ENCODE results near the gene SPPL2B.

SPPL2B gene

DNA sequence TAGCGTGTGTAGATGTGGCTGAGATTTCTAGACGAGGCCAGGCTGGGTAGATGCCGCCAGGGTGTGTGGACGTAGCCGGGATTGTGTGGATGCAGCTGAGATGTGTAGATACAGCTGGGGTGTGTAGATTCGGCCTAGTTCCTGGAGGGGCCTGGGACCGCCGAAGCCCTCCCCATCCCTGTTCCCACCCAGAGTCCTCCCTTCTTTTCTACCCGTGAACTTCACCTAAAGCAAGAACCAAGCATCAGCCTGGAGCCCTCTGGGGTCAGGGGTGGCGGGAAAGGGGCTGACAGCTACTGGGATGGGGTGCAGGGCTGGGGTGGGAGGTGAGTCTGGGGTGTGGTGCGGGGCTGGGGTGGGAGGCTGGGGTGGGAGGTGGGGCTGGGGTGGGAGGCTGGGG lies 32.3 kb downstream of the SPPL2B start:
- H3K4me3 ChIP-seq (ENCODE audit: low read length), result no peak overlapping the region
- H3K9ac ChIP-seq (ENCODE audit: low read length), result no peak overlapping the region
- no peak overlapping the region for H3K27ac ChIP-seq (ENCODE audit: low read depth, low read length)
- H3K36me3 ChIP-seq (ENCODE audit: control insufficient read depth, insufficient read depth, low read length), result no peaks in the 10 kb centered on the region
- peaks cover 11% of the 10 kb centered on the region for H3K27me3 ChIP-seq (ENCODE audit: control insufficient read depth, insufficient read depth, low read length)
- H3K4me1 ChIP-seq (ENCODE audit: control insufficient read depth, insufficient read depth, low read length), result no peaks in the 10 kb centered on the region

DNA sequence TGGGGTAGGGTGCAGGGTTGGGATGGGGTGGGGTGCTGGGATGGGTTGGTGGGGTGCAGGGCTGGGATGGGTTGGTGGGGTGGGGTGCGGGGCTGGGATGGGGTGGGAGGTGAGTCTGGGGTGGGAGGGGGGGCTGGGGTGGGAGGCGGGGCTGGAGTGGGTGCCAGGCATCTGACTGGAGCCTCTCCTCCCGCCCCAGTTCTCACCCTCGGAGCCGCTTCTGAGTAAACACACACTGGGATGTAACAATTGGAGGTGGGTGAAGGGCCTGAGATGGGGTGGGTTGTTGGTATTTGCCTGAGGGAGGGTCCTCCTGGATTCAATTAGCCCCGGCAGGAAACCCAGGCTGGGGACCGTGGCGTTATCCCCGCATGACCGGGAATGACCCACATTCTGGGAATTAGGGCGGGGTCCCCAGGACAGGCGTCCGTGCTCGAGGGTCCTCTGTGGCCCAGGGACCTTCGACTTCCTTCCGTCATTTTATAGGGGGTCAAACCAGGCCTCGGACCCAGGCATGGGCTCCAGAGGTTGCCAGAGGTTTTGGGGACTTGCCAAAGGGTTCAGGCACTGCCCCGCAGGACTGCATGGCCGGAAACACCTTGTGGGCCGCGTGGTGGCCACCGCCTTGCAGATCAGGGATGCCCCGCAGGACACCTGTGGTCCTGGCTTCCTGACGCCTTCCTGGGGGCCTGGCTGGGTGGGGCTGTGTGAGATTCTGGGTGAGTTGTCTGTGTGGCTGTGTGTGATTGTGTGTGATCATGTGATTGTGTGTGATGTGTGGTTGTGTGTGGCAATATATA lies 33.0 kb downstream of the SPPL2B start:
- Histone ChIP-seq H3K27me3 (ENCODE audit: control insufficient read depth, insufficient read depth, low read length) (peaks cover 11% of the 10 kb centered on the region), H3K9ac (ENCODE audit: low read length) (no peak overlapping the region), H3K4me1 (ENCODE audit: control insufficient read depth, insufficient read depth, low read length) (no peaks in the 10 kb centered on the region), H3K4me3 (ENCODE audit: low read length) (no peak overlapping the region), H3K36me3 (ENCODE audit: control insufficient read depth, insufficient read depth, low read length) (no peaks in the 10 kb centered on the region), H3K27ac (ENCODE audit: low read depth, low read length) (no peak overlapping the region)

DNA sequence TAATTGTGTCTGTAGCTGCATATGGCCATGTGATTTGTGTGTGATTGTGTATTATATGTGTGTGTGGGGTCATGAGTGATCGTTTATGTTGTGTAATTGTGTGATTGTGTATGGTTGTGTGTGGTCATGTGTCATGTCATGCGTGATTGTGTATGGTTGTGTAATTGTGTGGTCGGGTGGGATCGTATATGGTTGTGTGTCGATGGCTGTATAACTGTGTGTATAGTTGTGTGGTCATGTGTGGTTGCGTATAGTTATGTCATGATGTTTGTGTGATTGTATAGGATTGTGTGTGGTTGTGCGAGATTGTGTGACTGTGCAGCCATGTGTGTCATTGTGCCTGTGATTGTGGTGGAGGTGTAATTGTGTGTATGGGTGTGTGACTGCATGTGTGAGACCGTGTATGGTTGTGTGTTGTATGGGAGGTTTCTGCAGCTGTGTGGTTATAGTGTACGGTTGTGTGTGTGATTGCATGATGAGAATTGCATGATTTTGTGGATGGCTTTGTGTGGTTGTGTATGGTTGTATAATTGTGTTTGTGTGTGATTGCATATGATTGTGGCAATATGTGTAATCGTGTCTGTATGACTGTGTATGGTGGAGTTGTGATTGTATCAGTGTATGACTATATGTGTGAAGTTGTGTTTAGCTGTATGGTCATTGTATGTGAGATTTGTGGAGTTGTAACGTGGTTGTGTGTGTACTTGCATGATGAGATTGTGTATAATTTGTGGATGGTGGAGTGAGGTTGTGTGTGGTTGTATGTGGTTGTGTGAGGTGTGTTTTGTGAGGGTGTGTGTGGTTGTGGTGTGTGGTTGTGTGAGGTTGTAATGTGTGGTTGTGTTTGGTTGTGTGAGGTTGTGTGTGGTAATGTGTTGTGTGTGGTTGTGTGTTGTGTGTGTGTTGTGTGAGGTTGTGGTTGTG lies 33.8 kb downstream of the SPPL2B start:
- Histone ChIP-seq H3K4me3 (ENCODE audit: low read length) (no peak overlapping the region), H3K4me1 (ENCODE audit: control insufficient read depth, insufficient read depth, low read length) (no peaks in the 10 kb centered on the region), H3K27ac (ENCODE audit: low read depth, low read length) (no peak overlapping the region), H3K27me3 (ENCODE audit: control insufficient read depth, insufficient read depth, low read length) (peaks cover 11% of the 10 kb centered on the region), H3K9ac (ENCODE audit: low read length) (no peak overlapping the region), H3K36me3 (ENCODE audit: control insufficient read depth, insufficient read depth, low read length) (no peaks in the 10 kb centered on the region)

DNA sequence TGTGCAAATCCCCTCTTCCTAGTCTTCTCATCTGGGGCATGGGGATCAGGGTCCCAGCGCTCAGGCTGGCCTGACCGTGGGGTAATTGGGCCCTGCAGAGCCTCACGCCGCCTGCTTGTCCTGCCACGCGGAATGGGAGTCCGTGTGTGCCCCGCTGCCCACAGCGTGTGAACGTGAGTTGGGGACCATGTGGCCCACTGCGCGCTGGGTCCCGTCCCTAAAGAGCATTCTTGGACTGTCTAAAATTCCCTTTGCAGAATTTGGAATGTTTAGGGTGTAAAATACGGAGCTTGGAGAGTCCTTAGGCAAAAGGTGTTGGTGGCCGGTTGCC lies 34.5 kb downstream of the SPPL2B start:
- no peak overlapping the region for H3K27ac ChIP-seq (ENCODE audit: low read depth, low read length)
- peaks cover 11% of the 10 kb centered on the region for H3K27me3 ChIP-seq (ENCODE audit: control insufficient read depth, insufficient read depth, low read length)
- no peaks in the 10 kb centered on the region for H3K36me3 ChIP-seq (ENCODE audit: control insufficient read depth, insufficient read depth, low read length)
- no peak overlapping the region for H3K9ac ChIP-seq (ENCODE audit: low read length)
- no peaks in the 10 kb centered on the region for H3K4me1 ChIP-seq (ENCODE audit: control insufficient read depth, insufficient read depth, low read length)
- no peak overlapping the region for H3K4me3 ChIP-seq (ENCODE audit: low read length)

DNA sequence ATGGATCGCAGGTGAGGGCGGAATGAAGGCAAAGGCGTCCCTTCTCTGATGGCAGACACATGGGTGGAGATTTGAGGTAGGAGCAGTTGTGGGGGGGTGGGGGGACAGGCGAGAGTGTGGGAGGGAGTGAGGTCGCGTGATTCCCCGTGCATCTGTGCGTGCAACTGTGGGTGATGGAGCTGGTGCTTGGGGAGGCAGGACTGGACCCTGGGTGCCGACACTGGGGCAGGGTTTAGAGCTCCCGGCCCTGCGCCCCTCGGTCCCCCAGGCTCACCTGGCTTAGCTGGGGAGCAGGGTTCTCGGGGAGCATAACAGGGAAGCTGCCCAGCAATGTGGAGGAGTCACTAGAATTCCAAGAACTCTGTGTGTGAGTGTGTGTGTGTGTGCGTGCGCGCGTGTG lies 34.9 kb downstream of the SPPL2B start:
- H3K9ac ChIP-seq (ENCODE audit: low read length), result no peak overlapping the region
- no peak overlapping the region for H3K27ac ChIP-seq (ENCODE audit: low read depth, low read length)
- no peak overlapping the region for H3K4me3 ChIP-seq (ENCODE audit: low read length)
- peaks cover 15% of the 10 kb centered on the region for H3K27me3 ChIP-seq (ENCODE audit: control insufficient read depth, insufficient read depth, low read length)
- H3K4me1 ChIP-seq (ENCODE audit: control insufficient read depth, insufficient read depth, low read length), result no peaks in the 10 kb centered on the region
- H3K36me3 ChIP-seq (ENCODE audit: control insufficient read depth, insufficient read depth, low read length), result no peaks in the 10 kb centered on the region

DNA sequence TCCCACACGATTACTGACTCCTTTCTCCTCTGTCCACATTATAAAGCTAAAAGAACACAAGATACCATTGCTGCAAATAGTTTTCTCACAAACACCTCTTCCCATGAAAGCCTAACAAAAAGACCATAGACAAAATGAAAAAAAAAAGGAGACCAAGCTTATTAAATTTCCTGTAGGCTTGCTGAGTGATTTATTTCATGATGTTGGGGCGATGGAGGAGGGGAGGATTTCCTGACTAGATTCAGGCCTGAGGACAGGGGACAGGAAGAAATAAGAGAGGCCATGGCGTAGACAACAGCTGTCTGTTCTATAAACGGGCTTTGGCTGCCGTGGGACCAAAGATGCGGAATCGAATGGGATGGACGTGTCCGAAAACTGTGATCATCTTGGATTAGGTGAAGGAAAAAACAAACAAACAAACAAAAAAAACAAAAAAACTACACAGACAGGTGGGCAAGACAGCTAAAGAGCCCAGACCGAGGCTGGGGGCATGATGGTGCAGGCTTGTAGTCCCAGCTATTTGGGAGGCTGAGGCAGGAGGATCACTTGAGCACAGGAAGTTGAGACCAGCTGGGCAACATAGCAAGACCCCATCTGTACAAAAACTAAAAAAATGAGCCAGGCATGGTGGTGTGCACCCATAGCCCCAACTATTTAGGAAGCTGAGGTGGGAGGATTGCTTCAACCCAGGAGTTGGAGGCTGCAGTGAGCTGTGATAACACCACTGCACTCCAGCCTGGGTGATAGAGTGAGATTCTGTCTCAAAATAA lies 36.9 kb downstream of the SPPL2B start:
- no peak overlapping the region for H3K27ac ChIP-seq (ENCODE audit: low read depth, low read length)
- no peak overlapping the region for H3K9ac ChIP-seq (ENCODE audit: low read length)
- H3K36me3 ChIP-seq (ENCODE audit: control insufficient read depth, insufficient read depth, low read length), result no peaks in the 10 kb centered on the region
- no peak overlapping the region for H3K4me3 ChIP-seq (ENCODE audit: low read length)
- H3K27me3 ChIP-seq (ENCODE audit: control insufficient read depth, insufficient read depth, low read length), result peaks cover 13% of the 10 kb centered on the region
- no peaks in the 10 kb centered on the region for H3K4me1 ChIP-seq (ENCODE audit: control insufficient read depth, insufficient read depth, low read length)

DNA sequence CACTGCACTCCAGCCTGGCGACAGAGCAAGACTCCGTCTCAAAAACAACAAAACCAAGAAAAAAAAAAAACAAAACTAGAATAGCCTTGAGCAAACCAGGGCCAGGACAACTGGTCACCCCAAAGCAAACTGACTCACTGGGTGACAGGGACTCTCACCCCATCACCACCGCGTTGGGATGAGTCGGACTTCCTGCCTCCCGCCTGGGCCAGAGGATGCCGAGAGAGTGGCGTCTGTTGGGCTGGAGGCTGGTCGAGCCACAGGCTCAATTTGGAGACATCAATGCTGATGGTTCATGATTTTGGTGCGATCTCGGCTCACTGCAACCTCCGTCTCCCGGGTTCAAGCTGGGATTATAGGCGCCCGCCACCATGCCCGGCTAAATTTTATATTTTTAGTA lies 43.2 kb downstream of the SPPL2B start:
- Histone ChIP-seq H3K4me1 (ENCODE audit: control insufficient read depth, insufficient read depth, low read length) (no peaks in the 10 kb centered on the region), H3K4me3 (ENCODE audit: low read length) (no peak overlapping the region), H3K27me3 (ENCODE audit: control insufficient read depth, insufficient read depth, low read length) (peaks cover 4% of the 10 kb centered on the region), H3K27ac (ENCODE audit: low read depth, low read length) (no peak overlapping the region), H3K9ac (ENCODE audit: low read length) (no peak overlapping the region), H3K36me3 (ENCODE audit: control insufficient read depth, insufficient read depth, low read length) (no peaks in the 10 kb centered on the region)

DNA sequence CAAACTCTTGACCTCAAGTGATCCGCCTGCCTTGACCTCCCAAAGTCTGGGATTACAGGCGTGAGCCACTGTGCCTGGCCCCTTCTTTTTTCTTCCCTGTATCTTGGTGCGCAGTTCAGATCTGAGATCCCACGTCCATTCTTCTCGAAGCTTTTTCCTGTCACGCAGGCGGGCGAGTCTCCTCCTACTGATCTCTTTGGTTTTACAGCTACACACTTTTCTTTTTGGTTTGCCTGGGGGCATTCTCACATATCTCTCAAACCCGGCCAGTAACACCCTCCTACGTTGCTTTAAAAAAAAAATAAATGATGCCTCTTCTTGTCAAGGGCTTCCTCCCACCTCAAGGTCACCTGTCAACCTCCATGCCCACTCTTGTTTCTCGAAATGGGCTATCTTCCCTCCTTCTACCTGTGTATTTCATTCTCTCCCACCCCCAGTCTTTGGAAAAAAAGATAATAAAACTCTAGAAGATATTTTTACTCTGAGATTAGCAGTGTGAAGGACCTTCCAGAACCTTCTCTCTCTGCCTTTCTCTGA lies 43.7 kb downstream of the SPPL2B start:
- H3K36me3 ChIP-seq (ENCODE audit: control insufficient read depth, insufficient read depth, low read length), result no peaks in the 10 kb centered on the region
- H3K27me3 ChIP-seq (ENCODE audit: control insufficient read depth, insufficient read depth, low read length), result peaks cover 4% of the 10 kb centered on the region
- no peak overlapping the region for H3K9ac ChIP-seq (ENCODE audit: low read length)
- no peak overlapping the region for H3K4me3 ChIP-seq (ENCODE audit: low read length)
- no peaks in the 10 kb centered on the region for H3K4me1 ChIP-seq (ENCODE audit: control insufficient read depth, insufficient read depth, low read length)
- no peak overlapping the region for H3K27ac ChIP-seq (ENCODE audit: low read depth, low read length)

DNA sequence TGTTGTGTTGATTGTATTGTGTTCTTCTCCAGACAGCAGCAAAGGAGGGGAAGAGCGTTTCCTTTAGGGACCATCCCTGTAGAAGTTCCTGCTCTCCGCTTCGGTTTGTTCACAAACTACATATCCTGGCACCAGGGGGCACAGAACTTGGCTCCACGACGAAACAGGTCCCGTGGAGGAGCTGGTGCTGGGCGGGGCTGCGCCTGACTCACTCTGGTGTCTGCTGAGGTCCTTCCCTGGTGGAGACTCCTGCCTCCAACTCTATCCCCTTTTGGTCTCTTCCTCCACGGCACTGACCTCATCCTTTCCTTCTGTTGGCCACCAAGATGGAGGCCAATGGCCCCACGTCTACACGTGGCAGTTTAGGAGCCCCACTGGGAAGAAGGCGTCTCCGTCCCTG lies 46.3 kb downstream of the SPPL2B start:
- Histone ChIP-seq H3K4me1 (ENCODE audit: control insufficient read depth, insufficient read depth, low read length) (no peaks in the 10 kb centered on the region), H3K9ac (ENCODE audit: low read length) (no peak overlapping the region), H3K27me3 (ENCODE audit: control insufficient read depth, insufficient read depth, low read length) (no peaks in the 10 kb centered on the region)

DNA sequence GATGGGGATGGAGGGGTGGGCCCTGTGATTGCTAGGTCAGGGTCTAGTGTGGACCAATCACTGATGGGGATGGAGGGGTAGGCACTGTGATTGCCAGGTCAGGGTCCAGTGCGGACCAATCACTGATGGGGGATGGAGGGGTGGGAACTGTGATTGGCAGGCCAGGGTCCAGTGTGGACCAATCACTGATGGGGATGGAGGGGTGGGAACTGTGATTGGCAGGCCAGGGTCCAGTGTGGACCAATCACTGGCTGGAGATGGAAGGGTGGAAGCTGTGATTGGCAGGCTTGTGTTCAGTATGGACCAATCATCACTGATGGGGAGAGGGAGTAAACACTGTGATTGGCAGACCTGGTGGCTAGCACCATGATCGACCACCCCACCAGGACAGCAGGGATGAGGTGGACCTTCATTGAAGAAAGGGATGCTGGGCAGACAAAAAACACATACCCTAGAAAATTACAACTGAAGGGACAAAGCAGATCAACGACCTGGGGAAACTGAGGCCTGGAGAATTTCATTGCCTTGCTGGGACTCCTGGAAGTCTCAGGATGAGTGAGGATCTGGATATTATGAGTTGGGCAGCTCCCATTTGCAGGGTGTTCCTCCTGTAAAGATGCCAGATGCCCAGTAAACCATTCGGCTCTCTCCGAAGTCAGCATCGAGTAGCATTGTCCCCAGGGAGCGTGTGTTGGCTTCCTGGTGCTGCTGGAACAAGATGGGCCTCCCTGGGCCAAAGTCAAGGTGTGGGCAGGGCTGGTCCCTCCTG lies 47.1 kb downstream of the SPPL2B start:
- no peaks in the 10 kb centered on the region for H3K27me3 ChIP-seq (ENCODE audit: control insufficient read depth, insufficient read depth, low read length)
- no peak overlapping the region for H3K4me3 ChIP-seq (ENCODE audit: low read length)
- H3K36me3 ChIP-seq (ENCODE audit: control insufficient read depth, insufficient read depth, low read length), result no peaks in the 10 kb centered on the region
- H3K9ac ChIP-seq (ENCODE audit: low read length), result no peak overlapping the region
- no peaks in the 10 kb centered on the region for H3K4me1 ChIP-seq (ENCODE audit: control insufficient read depth, insufficient read depth, low read length)
- H3K27ac ChIP-seq (ENCODE audit: low read depth, low read length), result no peak overlapping the region

More for the DNA sequence above, 46.3 kb downstream of the SPPL2B start:
- Histone ChIP-seq H3K4me3 (ENCODE audit: low read length) (no peak overlapping the region), H3K36me3 (ENCODE audit: control insufficient read depth, insufficient read depth, low read length) (no peaks in the 10 kb centered on the region), H3K27ac (ENCODE audit: low read depth, low read length) (no peak overlapping the region)

DNA sequence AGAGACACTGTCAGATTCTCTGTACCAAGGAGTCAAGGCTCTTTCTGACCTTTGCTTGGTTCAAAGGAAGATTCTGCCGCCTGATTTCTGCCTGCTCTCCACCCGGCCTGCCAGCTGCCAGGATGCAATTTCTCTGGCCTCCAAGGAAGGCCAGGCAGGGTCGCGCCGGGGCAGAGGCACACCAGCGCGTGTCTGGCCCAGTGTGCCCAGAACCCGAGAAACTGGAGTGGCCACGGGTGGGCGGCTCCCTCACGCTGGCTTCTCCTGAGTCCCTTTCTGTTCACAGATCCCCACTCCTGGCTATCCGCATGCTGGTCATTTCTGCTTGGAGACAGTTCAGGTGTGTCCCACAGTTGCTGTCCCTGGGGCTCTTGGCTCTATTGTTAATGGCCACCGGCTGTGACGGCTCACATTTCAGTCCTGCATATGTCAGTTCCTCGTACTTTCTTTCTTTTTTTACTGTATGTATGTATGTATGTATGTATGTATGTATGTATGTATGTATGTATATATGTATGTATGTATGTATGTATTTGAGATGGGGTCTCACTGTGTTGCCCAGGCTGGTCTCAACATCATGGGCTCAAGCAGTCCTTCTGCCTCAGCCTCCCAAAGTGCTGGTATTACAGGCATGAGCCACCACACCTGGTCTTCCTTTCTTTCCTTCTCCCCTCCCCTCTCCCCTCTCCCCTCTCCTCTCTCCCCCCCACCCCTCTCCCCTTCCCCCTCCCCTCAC lies 48.5 kb downstream of the SPPL2B start:
- Histone ChIP-seq H3K9ac (ENCODE audit: low read length) (no peak overlapping the region), H3K27ac (ENCODE audit: low read depth, low read length) (no peak overlapping the region), H3K4me1 (ENCODE audit: control insufficient read depth, insufficient read depth, low read length) (no peaks in the 10 kb centered on the region), H3K4me3 (ENCODE audit: low read length) (no peak overlapping the region), H3K36me3 (ENCODE audit: control insufficient read depth, insufficient read depth, low read length) (no peaks in the 10 kb centered on the region), H3K27me3 (ENCODE audit: control insufficient read depth, insufficient read depth, low read length) (no peaks in the 10 kb centered on the region)

Data from rectal smooth muscle tissue (tissue), 1 donor.